GM12865 (cell line): ENCODE results near the gene PLXDC1.

ENCODE experiments used
- DNase-seq: peaks from one replicate; pipeline ENCODE4 v3.0.0; 2010; ENCODE audit warnings: low read depth
- H3K4me3 ChIP-seq: 2 replicates; pipeline ENCODE4 v1.5.1; 2011; ENCODE audit warnings: mild to moderate bottlenecking, low read depth, low read length, control low read depth
- TF ChIP-seq, protein P1 (sequence below): IDR thresholded peaks from 2 replicates; pipeline ENCODE4 v1.5.1; 2011; ENCODE audit warnings: low read length, control low read depth, low read depth, inconsistent platforms; ENCODE audit not compliant: insufficient read depth; ENCODE audit errors: missing control alignments

The PLXDC1 gene

DNA sequence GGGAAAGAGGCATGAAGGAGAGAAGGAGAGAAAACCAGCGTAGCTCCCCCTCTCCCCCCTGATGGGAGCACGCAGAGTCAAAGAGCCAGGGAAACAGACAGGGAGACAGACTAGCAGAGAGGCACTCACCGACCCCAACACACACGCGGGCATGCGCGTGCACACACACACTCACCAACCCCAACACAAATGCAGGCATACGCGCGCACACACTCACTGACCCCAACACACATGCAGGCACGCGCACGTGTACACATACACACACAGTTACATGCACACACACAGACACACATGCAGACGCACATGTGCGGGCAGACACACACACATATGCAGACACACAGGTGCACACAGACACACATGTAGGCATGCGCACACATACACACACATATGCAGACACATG, 41.5 kb upstream of the PLXDC1 start:
- no peak for DNase-seq
- no peak overlapping the region for H3K4me3 ChIP-seq
- TF ChIP-seq, protein P1, sequence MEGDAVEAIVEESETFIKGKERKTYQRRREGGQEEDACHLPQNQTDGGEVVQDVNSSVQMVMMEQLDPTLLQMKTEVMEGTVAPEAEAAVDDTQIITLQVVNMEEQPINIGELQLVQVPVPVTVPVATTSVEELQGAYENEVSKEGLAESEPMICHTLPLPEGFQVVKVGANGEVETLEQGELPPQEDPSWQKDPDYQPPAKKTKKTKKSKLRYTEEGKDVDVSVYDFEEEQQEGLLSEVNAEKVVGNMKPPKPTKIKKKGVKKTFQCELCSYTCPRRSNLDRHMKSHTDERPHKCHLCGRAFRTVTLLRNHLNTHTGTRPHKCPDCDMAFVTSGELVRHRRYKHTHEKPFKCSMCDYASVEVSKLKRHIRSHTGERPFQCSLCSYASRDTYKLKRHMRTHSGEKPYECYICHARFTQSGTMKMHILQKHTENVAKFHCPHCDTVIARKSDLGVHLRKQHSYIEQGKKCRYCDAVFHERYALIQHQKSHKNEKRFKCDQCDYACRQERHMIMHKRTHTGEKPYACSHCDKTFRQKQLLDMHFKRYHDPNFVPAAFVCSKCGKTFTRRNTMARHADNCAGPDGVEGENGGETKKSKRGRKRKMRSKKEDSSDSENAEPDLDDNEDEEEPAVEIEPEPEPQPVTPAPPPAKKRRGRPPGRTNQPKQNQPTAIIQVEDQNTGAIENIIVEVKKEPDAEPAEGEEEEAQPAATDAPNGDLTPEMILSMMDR, result no peak

DNA sequence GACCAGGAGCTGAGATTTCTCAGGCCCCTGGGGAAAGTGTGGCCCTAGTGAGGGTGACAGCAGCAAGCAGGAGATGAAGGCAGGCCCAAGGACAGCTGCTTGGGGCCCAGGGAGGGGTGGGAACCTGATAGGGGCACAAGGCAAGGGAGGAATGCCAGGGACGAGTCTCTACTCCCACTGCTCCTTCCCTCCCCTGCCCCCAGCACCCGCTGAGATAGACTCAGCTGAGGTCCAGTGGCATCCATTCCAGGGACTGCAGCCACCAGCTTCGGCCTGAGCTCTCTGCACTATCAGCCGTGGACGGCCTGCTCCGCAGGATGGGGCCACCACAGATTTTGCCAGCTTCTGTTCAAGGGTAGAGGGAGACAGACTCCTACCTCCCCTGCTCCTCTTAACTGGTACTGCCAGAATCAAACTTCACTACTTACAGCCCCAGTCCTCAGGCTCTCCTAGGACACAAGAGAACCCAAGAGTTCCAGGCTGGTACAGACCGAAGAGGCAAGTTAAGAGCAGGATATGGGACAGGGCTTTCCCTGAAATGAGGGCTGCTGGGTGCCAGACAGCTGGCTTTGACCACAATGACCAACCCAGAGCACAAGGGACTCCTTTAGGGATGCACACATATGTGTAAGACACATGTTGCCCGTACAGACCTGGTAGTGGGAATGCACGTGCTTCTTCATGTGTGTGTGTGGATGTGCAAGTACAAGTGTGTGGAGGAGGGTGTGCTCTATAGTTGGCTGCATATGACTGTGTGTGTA, 40.5 kb upstream of the PLXDC1 start:
- TF ChIP-seq, protein P1, result no peak
- DNase-seq, result no peak
- H3K4me3 ChIP-seq, result no peak overlapping the region

DNA sequence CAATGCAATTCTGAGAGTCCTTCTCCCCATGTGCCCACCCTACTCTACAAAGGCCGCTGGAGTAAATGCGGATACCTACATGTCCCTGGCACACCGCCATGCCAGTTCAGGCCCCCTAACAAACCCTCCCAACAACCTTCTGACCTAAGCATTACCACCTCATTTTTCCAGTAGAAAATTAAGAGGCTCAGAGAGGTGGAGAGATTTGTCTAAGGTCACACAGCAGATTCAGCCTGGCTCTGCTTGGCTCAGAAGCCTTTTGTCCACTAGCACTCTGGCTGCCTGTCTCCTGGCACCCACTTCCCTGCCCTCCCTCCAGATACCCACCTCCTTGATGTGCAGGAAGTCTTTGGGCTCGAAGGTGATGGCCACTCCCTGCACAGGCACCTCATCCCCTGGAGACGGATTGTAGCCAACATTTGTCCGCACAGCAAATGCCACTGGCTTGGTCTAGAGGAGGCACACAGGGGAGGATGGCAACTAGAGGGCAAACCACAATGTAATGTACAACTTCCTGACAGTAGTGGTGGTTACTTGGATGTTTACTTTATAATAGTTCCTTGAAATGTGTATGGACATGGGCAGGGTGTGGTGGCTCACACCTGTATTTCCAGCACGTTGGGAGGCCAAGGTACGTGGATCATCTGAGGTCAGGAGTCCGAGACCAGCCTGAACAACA, 35.9 kb upstream of the PLXDC1 start:
- TF ChIP-seq, protein P1, result no peak
- no peak for DNase-seq
- H3K4me3 ChIP-seq, result no peak overlapping the region

DNA sequence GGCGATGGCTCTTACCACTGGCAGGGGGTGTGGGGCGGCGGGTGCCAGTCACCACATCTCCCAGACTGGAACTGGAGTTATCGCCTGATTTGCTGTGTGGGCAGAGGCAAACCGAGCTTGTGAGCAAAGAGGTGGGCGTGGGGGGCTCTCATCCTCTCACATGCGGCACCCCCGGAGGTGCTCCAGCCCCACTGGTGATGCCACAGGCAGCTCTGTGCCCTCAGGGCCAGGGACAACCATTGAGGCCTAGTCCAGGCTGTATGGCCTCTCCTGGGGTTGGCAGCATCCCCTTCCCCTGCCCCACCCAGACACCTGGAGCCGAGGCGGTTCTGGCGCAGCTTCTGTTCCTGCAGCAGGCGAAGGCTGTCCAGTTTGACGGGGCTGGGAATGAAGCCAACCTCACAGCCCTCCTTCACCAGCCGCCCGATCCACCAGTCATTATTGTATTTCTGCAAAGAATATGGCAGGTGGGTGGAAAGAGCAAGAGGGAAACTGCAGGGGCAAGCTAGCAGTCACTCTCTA, 35.1 kb upstream of the PLXDC1 start:
- DNase-seq, result no peak
- H3K4me3 ChIP-seq, result no peak overlapping the region
- TF ChIP-seq, protein P1, result no peak

DNA sequence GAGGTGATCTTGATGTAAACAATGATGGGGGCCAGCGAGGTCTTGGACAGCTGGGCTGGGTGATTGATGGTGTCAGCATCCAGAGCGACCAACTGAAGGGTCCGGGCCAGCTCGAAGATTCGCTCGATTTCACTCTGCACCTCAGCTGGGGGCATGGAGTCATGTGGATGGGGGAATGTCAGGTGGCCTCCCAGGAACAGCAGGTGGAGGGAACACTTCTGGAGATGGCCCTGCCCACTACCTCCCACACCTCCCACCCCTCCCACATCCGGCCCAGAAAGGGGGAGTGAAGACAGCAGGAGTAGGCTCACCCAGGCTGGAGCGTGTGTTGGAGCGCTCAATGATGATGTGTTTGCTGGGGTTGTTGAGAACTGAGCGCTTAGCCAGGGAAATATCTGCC, 32.3 kb upstream of the PLXDC1 start:
- no peak overlapping the region for H3K4me3 ChIP-seq
- TF ChIP-seq, protein P1, result no peak
- no peak for DNase-seq

DNA sequence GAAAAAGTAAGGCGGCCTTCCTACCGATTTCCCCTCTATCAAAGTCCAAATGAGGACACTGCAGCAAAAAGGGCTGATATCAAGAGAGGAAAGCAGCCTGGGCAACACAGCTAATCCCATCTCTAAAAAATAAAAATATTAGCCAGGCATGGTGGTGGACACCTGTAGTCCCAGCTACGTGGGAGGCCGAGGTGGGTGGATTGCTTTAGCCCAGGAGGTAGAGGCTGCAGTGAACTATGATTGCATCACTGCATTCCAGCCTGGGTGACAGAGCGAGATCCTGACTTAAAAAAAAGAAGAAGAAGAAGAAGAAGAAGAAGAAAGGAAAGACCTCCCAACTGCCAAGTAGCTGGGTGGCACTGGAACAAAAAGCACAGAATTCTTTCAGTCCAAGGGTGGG, 31.6 kb upstream of the PLXDC1 start:
- TF ChIP-seq, protein P1, result no peak
- DNase-seq, result no peak
- H3K4me3 ChIP-seq, result no peak overlapping the region
